Osteoblast (primary cell): Measurements from ENCODE around the gene DYNC1I1. TPM values are rescaled to one million over a fixed set of nuclear protein-coding genes. Genes with fewer than 3 reads are reported as not detected.

ENCODE experiments used
- DNase-seq: peaks from one replicate; pipeline ENCODE4 v3.0.0; 2011; ENCODE audit warnings: low spot score, mixed read lengths; ENCODE audit not compliant: insufficient read length; ENCODE audit errors: missing footprints
- H2AFZ ChIP-seq: 2 replicates; pipeline ENCODE4 v1.6.0; 2011; ENCODE audit warnings: mild to moderate bottlenecking, low read length
- H3K27ac ChIP-seq: 2 replicates; pipeline ENCODE4 v1.5.1; 2011; ENCODE audit warnings: mild to moderate bottlenecking, low read depth, low read length, moderate library complexity
- H3K27me3 ChIP-seq: 2 replicates; pipeline ENCODE4 v1.6.0; 2012; ENCODE audit warnings: mild to moderate bottlenecking, control low read depth, inconsistent platforms, low read length, moderate library complexity; ENCODE audit not compliant: insufficient read depth
- H3K36me3 ChIP-seq: 2 replicates; pipeline ENCODE4 v1.5.1; 2011; ENCODE audit warnings: mild to moderate bottlenecking, low read length, control low read depth, moderate library complexity; ENCODE audit not compliant: insufficient read depth
- H3K4me1 ChIP-seq: 2 replicates; pipeline ENCODE4 v1.5.1; 2011; ENCODE audit warnings: mild to moderate bottlenecking, low read length, control low read depth, moderate library complexity; ENCODE audit not compliant: insufficient read depth
- H3K4me2 ChIP-seq: 2 replicates; pipeline ENCODE4 v1.6.0; 2011; ENCODE audit warnings: mild to moderate bottlenecking, low read length; ENCODE audit not compliant: insufficient read depth
- H3K4me3 ChIP-seq: fragments of 200-600 bp; sonication (generic); 3 replicates; pipeline ENCODE4 v1.5.1; 2012; ENCODE audit warnings: mild to moderate bottlenecking, low read length, inconsistent platforms; ENCODE audit not compliant: insufficient read depth
- H3K79me2 ChIP-seq: 2 replicates; pipeline ENCODE4 v1.6.0; 2012; ENCODE audit warnings: mild to moderate bottlenecking, low read length, control low read depth, inconsistent platforms; ENCODE audit not compliant: insufficient read depth
- H3K9me3 ChIP-seq: 2 replicates; pipeline ENCODE4 v1.5.1; 2011; ENCODE audit warnings: low read depth, low read length, control low read depth
- H4K20me1 ChIP-seq: 2 replicates; pipeline ENCODE4 v1.6.0; 2012; ENCODE audit warnings: mild to moderate bottlenecking, low read length, control low read depth; ENCODE audit not compliant: insufficient read depth
- CTCF ChIP-seq: IDR thresholded peaks from 2 replicates; pipeline ENCODE4 v1.5.1; 2011; ENCODE audit warnings: mild to moderate bottlenecking, low read depth, low read length, moderate library complexity; ENCODE audit errors: extremely low read depth
- total RNA-seq: library from RNA; depleted of rRNA; stranded (reverse); fragments of >200 nt; gene quantifications from 2 replicates; pipeline ENCODE4 v1.2.3, GENCODE V29; 2012

Gene DYNC1I1
- total RNA-seq, 1 donor: 2.2 TPM

- no peaks in the 10 kb centered on the region for H4K20me1 ChIP-seq
- H2AFZ ChIP-seq: no peak overlapping the region
- DNase-seq: no peak
- no peaks in the 10 kb centered on the region for H3K79me2 ChIP-seq
- H3K4me1 ChIP-seq: no peaks in the 10 kb centered on the region
- no peak overlapping the region for H3K4me3 ChIP-seq
- no peak overlapping the region for H3K4me2 ChIP-seq
- H3K36me3 ChIP-seq: no peaks in the 10 kb centered on the region
- H3K27me3 ChIP-seq: no peaks in the 10 kb centered on the region
- H3K27ac ChIP-seq: no peak overlapping the region
- TF ChIP-seq CTCF: no peak
- no peaks in the 10 kb centered on the region for H3K9me3 ChIP-seq
Measured at GRCh38 chr7:95901006-95901405, 128.7 kb downstream of the DYNC1I1 start.

DNA sequence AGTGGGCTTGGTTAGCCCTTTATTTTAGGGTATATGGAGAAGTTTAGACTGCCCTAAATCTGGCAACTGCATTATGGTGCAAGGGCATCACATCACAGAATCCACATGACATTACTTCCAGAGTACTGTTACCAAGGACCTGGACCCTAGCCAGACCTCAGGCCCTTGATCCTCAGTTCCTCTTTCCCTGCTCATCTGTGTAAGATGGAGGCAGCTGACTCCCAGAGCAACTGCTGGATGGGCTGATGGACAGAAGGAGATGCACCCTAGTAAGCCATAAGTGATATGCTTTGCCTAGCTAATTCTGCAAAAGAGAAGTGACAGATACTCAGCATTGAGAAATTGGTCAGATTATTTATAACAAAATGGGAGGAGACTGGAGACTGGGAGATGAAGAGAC is 131.7 kb downstream of the DYNC1I1 start:
- Histone ChIP-seq H4K20me1 (no peaks in the 10 kb centered on the region), H3K36me3 (no peaks in the 10 kb centered on the region)
- TF ChIP-seq CTCF: no peak

DNA sequence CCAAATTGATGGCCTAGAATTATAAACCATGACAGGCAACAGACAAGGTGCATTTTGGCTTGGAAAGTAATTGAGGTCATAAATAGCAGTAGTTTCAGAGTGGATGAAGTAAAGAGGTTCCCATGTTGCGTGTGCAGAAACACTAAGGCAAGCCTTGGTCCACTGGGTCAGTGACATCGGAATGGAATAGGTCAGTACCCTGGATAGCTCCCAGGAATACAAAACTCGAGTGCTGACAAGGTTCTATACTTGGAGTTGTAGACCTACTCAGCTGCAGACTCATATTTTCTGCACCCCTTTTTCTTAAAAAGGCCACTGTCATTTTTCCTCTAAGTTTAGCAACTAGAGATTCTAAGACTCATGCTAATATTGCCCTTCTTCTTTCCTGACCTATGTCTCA is 132.8 kb downstream of the DYNC1I1 start:
- Histone ChIP-seq H3K4me3 (no peak overlapping the region), H2AFZ (no peak overlapping the region), H3K4me2 (no peak overlapping the region), H3K27me3 (no peaks in the 10 kb centered on the region), H3K79me2 (no peaks in the 10 kb centered on the region), H3K9me3 (no peaks in the 10 kb centered on the region), H3K4me1 (no peaks in the 10 kb centered on the region), H3K27ac (no peak overlapping the region), H3K36me3 (no peaks in the 10 kb centered on the region), H4K20me1 (no peaks in the 10 kb centered on the region)
- no peak for TF ChIP-seq CTCF
- no peak for DNase-seq

More for the DNA sequence above, 131.7 kb downstream of the DYNC1I1 start:
- no peaks in the 10 kb centered on the region for H3K9me3 ChIP-seq
- H3K4me1 ChIP-seq: no peaks in the 10 kb centered on the region
- H2AFZ ChIP-seq: no peak overlapping the region
- H3K27ac ChIP-seq: no peak overlapping the region
- no peak overlapping the region for H3K4me3 ChIP-seq
- H3K79me2 ChIP-seq: no peaks in the 10 kb centered on the region
- H3K4me2 ChIP-seq: no peak overlapping the region
- no peaks in the 10 kb centered on the region for H3K27me3 ChIP-seq
- DNase-seq: no peak

DNA sequence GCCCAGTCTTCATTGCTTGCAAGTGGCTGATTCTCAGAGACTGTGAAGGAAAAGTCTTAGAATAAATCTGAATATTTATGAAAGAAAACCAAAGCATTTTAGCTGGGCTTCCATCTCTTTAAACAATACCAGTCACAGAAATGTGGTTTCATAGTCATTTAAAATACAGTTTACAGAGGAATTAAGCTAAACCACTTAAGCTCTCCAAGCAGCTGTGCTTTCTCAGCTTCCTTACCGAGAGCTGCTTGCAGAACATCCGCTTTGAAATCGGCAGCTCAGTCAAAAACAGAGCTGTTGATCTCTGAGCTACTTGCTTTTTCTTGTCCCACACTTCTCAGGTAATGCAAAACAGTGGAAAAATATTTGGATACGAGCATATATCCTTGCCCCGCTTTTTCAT is 134.5 kb downstream of the DYNC1I1 start:
- no peaks in the 10 kb centered on the region for H3K4me1 ChIP-seq
- H2AFZ ChIP-seq: no peak overlapping the region
- no peaks in the 10 kb centered on the region for H3K79me2 ChIP-seq
- TF ChIP-seq CTCF: no peak
- no peaks in the 10 kb centered on the region for H3K27me3 ChIP-seq
- DNase-seq: no peak
- H3K9me3 ChIP-seq: no peaks in the 10 kb centered on the region
- H3K4me3 ChIP-seq: no peak overlapping the region
- H3K27ac ChIP-seq: no peak overlapping the region
- no peaks in the 10 kb centered on the region for H4K20me1 ChIP-seq
- no peak overlapping the region for H3K4me2 ChIP-seq
- H3K36me3 ChIP-seq: no peaks in the 10 kb centered on the region
